Tongue (tissue), 2 donors: ENCODE data around the gene CDH13. TPM values are rescaled to one million over a fixed set of nuclear protein-coding genes. Genes with fewer than 3 reads are reported as not detected.
A peak's percentile ranks its signal among the peaks of the same experiment; 100 is the strongest.

ENCODE experiments used
- DNase-seq: peaks from one replicate; pipeline ENCODE4 v3.0.0-alpha.2; 2015
- total RNA-seq: library from RNA; depleted of rRNA; stranded (reverse); fragments of >200 nt; gene quantifications from one replicate; pipeline ENCODE4 v1.2.3, GENCODE V29; 2014

The CDH13 gene
- total RNA-seq, 1 donor from 2014 or later, result 106 TPM

DNA sequence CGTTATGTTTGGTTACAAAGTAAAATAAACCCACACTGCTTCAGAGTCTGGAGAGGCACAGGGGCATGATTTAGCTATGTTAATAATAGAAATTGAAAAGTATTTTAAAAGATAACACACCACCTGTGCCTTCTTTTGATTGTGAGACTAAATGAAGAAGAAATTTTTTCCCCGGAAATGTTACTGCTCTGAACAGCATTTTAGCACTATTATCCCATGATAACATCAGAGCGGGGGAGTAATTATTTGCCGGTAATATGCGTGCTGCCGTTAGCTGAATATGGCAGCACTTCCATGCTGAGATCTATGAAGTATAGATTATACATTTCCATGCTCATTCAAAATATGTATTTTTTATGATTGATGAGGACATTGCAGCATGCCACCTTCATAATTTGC, 680.8 kb downstream of the CDH13 start:
- no peak for DNase-seq

DNA sequence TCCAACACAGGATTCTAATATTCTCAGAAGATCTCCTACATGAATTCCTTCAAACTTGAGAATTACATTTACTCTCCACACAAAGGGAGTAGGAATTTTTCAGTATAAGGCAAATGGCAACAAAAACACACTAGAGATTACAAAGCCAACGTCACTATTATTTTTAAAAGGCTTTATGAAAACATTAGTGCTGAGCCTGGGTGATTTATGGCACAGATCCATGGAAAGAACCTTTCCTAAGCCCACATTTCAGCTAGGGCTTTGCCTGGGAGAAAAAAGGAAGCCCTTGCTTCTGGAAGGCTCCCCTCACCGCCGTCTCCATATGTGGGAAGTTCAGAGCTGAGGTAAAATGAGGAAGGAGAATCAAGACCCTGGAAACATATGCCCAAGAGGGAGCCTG, 681.6 kb downstream of the CDH13 start:
- DNase-seq, result no peak

DNA sequence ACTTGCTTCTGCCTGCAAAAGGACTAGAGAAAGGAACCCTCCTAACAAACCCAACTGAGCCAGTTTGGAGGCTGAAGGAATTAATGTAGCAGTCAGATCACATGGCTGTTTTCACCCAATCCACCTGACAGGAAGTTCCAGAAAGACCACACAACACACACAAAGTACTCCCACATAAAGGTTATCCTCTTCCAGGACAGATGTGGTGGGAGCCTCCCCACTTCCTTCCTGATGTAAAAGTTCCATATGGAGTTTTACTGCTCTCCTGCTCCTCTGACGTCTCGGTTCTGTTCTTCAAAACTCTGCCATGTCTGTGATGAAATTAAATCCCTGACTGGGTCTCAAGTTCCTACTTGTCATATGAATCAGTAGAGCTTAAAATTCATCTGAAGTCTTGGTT, 684.0 kb downstream of the CDH13 start:
- no peak for DNase-seq

DNA sequence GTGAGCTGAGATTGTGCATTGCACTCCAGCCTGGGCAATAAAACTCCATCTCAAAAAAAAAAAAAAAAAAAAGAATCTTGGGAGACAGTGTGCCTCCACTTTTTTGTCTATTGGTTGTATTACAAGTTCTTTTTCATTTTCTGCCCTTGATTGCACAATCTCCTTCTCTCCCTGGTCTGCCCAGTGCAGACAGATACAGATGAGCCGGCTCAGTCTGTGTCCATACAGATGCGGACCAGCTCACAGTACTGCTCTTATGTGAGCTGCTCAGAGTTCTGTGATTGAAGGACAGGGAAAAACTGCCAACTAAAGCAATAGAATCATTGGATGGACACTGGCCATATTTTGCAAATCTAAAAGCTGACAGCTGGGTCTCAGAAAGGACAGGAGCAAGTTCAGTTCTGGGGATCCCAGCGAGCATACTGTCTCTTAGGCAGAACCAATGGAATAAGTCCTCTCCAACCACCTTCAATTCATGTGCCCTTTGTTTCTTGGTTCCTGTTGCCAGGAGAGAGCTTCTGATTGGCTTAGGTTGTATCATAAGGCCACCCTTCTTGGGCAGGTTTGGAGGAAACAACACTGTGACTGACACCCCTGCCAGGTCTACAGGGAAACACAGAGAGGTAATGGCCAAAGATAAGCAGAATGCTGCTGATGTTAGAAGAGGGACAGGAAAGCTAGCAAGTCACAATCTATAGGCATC, 685.4 kb downstream of the CDH13 start:
- DNase-seq, result peak; percentile 37

GRCh38 chr16:83312718-83313245, 686.0 kb downstream of the CDH13 start:
- DNase-seq, result peak; percentile 84

DNA sequence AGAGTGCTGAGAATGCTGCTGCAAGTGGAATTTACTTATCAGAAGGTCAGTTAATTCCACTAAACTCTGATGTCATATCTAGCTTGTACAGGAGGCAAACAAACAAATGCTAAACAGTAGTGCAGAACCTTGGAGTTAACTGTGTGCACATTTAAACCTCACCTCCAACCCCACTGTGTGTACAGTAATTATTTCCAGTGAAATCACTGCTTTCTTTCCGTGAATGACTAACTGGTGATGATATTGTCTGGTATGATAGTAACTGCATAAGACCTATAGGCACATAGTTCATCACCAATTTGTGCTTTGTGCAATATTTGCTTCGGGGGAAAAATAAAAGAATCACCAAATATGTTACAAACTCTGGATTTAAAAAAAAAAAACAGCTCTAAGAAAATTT, 688.5 kb downstream of the CDH13 start:
- no peak for DNase-seq

DNA sequence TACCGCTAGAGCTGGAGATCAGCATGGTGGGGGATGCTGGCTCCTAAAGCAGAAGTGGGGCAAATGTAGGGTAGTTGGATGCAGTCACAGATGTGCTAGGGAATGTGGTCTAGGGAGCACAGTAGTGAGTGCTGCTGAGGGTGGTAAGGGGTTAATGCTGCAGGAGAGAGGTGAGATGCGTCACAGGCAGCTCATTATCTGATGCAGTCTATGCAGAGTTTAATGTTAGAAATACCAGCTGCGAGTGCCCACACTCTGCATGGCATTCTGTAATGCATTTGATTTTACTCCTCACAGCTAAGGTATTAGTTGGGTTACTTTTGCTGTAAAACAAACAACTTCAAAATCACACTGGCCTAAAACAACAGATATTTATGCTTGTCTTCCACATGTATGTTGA, 689.7 kb downstream of the CDH13 start:
- no peak for DNase-seq

DNA sequence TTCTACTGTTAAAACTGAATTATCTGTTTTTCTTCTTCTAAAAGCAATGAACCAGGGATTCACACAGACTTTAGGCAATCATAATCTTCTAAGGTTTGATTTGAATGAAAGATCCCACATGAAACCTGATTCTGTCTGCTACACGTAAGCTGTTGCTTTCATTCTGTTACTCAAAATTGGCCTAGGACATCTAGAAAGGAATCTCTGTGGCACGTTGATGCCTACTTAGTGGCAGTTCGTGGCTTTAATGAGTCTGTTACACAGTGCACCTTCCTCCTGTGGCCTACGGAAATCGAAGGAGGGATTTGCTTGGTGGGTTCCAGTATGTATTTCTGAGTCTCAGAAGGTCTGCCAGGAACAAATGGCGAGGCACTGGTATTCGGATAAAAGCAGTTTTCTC, 691.6 kb downstream of the CDH13 start:
- DNase-seq, result no peak

DNA sequence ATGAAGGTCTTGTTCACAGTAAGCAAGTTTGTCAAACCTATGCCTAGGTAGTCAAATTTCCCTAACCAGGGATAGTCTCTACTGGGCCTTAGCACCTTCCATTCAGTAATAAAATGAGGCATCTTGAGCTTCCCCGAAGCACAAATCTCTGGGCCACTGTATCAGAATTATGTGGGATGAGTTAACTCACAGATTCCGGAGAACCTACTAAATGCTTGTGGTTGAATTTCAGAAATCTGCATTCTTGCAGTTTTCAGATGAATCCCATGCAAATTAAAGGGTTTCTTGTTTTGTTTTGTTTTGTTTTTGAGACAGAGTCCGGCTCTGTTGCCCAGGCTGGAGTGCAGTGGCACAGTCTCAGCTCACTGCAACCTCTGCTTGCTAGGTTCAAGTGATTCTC, 702.2 kb downstream of the CDH13 start:
- DNase-seq, result no peak

DNA sequence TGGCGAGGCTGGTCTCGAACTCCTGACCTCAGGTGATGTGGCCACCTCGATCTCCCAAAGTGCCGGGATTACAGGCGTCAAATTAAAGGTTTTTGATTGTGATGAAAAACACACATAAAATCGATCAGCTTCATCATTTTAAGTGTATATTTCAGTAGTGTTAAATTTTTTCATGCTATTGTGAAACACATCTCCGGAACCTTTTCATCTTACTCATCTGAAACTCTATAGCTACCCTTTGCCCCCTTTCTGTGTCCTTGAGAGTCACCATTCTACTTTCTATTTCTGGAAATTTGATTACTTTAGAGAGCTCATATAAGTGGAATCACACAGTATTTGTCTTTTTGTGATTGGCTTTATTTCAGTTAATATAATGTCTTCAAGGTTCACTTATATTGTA, 702.7 kb downstream of the CDH13 start:
- DNase-seq, result no peak

GRCh38 chr16:83330251-83330650, 703.5 kb downstream of the CDH13 start:
- DNase-seq, result no peak

- no peak for DNase-seq
These were observed 708.3 kb downstream of the CDH13 start for GRCh38 chr16:83335076-83335475.

DNA sequence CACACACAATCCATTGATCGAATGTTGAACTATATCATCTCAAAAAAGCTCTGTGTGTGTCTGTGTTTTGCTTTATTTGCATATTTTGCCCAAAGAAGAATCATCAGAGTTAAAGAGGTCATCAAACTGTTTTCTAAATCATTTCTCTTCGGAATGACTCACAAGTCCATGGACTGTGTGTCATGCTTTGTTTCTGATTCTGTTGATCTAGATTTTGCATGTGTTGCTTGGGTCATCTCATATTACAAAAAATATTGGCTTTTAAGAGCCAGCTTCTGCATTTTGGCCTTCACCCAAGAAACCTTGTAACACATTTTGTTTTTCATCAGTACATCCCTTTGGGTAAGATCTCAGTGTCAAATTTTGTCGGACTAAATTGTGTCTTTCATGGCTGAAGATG, 709.8 kb downstream of the CDH13 start:
- DNase-seq, result peak; percentile 68

DNA sequence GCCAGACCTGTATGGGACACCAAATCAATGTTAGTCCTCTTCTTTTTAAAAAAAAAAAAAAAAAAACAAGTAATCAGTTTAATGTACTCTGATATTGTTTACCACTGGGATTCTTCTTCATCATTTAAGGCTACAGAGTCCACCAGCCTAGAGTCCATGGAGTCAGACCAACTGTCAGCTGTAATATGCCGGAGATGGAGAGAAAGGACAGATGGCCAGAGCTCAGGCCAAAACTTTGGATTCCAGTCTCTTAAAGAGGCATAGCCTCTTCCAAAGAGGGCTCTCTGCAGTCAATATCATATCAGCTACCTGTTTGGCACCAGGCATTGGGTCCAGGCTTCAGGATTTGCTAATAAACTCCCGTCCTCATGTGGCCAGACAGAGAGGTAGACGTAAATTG, 711.4 kb downstream of the CDH13 start:
- DNase-seq, result peak; percentile 48

GRCh38 chr16:83338941-83339340, 712.2 kb downstream of the CDH13 start:
- no peak for DNase-seq

GRCh38 chr16:83343935-83344366, 717.2 kb downstream of the CDH13 start:
- no peak for DNase-seq

DNA sequence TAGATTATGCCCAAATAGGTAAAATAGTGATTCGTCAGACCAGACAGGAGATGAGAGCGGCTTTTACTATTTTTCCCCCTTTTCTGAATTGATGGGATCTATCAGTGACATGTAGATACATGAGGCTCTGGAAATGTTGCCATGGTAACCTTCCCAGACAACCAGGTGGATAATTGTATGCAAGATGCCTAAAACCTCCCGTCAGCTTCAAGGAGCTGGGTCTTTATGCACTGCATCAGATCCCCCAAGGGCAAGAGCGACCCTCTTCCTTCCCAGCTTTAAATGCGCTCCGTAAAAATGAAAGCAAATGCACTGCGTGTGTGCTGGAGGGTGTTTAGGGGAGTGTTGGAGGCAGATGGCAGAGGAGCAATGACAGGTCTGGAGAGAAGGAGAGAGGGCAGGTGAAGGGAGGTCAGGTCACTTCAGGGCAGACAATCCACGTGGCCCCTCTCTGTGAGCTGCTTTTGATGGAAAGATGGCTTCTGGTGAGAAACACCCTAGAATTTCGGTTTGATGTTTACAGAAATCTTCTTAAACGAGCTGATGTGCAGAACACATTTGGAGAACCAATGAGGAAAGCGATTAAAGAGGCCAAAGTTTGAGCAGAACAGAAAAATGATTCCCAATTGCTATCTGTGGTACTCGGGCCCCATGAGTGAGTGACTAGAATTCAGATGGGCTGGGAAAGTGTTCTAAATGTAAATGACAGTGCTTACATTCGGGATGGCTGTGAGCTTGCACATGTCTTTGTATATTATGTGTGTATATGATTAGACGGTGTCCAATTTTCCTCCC, 719.3 kb downstream of the CDH13 start:
- DNase-seq, result no peak

DNA sequence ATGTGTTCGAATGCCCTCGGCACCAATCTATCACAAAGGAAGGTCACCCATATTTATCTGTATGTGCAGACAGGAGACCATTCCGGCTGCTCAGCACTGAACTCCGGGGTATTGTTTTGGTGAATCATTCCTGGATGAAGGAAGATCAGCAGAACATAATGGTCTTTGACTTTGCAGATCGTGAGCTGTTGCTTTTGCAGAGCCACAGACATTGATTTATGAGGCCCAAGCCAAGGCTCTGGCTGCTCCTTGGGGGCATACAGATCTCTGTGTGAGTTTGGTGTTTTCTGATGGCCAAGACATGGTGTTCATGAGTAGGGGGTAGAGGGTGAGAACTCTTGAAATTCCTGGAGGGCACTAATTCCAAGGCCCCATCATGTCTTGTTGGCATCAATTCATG, 722.2 kb downstream of the CDH13 start:
- no peak for DNase-seq

DNA sequence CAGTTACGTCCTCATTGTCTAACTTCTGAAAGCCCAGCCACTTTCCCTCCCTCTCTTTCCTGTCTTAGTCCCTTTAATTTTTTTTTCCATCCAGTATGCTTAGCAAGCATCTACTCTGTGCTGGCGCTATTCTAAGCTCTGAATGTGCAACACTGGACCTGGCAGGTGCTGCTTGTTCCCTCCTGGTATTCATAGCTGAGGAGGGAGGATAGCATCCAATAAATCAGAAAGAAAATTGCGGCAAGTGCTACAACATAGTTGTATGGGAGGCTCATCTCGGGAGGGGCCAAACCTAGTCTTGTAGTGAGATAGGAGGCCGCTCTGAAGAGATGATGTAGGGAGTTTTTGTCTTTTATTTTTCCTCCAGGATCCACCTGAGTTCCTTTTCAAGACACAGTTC, 723.7 kb downstream of the CDH13 start:
- peak; percentile 11 for DNase-seq

DNA sequence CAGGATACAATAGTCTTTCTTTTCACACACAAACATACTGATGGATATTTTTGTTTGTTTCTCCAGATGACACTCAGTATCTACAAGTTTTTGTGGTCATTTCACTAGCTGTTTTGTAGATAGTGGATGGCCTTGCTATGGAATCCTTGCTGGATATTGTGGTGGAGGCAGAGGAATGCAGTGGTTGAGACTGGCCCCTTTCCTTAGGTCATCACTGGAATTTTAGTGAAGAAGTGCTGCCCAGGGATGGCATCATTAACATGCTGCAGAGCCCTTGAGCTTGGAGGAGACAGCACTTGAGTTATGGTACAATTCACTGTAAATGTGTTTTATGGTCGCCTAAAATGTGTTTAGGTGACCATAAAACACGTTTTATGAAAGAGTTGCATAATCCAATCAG, 725.1 kb downstream of the CDH13 start:
- DNase-seq, result no peak

DNA sequence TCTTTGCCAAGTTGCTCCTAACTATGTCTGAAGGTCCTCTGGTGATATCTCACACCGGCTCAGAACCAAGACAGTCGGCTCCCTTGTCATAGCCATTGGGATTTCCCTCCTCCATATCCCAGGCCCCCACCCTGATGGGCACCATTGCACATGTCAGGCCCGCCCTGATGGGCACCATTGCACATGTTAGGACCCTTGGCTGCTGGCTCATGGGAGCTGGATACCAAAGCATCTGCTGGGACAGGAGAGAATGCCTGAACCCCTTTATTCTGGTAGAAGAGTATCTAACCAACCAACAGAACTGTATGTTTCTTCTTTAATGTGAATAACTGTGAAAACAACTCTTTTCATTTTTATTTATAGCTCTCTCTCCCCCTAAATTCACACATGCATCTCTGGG, 726.5 kb downstream of the CDH13 start:
- DNase-seq, result no peak

DNA sequence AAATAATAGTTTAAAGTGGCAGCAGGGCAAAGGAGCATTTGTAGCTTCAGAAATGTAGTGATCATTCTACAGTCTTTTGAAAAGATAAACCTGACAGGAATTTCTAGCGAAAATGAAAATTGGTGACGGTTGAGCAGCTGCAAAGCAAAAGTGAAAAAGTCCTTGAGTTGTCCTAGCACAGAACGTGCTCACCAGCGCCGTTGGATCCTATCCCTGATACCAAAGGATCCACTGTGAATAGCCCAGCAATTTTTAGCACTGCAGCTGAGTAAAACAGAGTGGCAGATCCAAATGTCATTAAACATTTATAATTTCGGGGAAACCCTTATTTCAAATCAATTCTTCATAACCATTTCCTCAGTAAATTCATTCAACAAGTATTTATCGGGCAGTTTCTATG, 727.2 kb downstream of the CDH13 start:
- no peak for DNase-seq

DNA sequence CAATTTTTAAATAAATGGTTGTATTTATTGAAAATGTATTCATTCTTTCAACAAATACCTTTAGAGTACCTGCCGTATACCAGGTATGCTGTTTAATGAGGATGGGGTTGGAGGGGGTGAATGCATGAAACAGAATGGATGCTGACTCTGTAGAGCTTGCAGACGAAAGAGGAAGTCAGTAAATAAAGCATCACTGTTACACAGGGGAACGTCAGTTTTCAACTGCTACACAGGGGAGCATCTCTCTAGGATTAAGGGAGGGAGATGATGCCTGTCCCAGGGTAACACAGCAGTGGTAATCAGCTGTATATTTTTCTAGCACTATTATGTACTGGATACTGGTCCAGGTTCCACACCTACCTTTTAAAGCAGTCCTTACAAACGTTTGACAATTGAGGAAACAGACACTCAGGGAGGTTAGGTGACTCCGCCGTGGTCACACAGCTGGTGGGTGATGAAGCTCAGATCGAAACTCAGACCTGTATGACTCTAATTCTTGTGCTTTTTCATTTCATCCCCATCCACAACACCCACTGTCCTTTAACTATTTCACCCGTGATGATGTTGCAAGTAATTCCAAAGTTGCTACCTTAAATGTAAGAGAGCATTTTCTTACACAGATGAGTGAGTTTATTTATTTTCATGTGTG, 728.9 kb downstream of the CDH13 start:
- DNase-seq, result no peak
